Measurements from ENCODE around the gene CDC42BPB.

GRCh38 chr14:103067231-103067954, 10.0 kb upstream of the CDC42BPB start:
- TF ChIP-seq CTCF (IDR thresholded peaks at IDR 0.05) (no peak), EZH2phosphoT487 (IDR thresholded peaks at IDR 0.05) (no peak), EZH2 (IDR thresholded peaks at IDR 0.05) (no peak)

All from neural progenitor cell (in vitro differentiated cells).